RKO (cell line): ENCODE results near the gene SMIM26.
"Not testable (repeated sequence)": the region's sequence is repeated elsewhere in the genome, so short reads cannot be mapped to it uniquely, and the experiment has no call there.

Experiments used
- DNase-seq: peaks from one replicate; pipeline ENCODE4 v3.0.0-alpha.2; 2016; ENCODE audit warnings: low spot score

Gene SMIM26, protein sequence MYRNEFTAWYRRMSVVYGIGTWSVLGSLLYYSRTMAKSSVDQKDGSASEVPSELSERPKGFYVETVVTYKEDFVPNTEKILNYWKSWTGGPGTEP

DNA sequence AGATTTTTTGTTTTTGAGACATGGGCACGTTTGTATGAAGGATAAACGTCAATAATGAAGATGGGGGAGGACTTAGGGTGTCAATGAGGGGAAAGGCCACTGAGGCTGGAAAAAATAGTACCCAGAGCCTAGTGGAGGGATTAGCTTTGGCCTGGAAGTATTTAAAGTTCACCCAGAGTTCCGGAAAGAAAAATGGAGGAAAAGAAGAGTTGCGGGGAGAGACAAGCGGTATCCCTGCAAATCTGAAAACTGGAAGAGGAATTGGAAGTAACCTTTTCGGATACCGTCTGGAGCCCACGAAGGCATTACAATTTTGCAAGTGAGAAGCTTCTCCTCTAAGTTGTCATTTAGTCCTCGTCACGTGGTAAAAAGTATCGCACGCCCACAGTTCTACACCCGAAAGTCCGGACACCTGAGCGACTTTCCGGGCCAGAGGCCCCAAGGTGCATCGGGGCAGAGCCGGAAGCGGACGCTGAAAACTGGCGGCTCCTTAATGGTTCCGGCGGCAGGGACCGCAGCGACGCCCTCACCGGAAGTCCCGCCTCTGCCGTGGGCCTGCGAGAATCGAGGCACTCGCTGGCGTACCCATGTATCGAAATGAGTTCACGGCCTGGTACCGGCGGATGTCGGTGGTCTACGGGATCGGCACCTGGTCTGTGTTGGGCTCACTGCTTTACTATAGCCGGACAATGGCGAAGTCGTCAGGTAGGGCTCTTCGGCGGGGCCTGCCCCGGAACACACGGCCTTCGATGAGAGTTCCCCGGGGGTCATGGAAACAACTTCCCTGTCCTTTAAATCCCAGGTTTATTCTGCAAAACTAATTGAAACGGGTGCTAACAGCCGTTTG, at the start of gene SMIM26:
Gene SMIM26, plus strand, starts transcription at position 541 of the 847 bp plus-strand sequence. Its CDS starts 47 bp downstream, at position 588.
- DNase-seq, result peak; percentile 96

DNA sequence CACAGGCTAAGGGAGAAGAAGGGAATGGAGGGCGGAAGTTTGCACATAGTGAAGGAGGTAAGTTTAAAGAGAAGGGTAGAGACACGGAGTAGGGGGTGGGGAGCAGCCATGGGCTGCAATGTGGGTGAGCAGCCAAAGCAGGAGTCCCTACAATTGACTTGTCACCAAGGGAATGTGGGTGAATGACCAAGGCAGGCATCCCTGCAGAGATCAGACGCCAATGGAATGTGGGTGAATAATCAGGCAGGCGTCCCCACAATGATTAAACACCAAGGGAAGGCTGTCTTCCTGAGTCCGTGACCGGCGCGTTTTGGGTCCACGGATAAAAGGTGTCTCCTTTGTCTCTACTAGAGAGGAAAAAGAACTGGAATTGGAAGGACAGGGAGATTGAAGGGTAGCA, 45.2 kb upstream of the SMIM26 start:
- DNase-seq, result not testable (repeated sequence)

DNA sequence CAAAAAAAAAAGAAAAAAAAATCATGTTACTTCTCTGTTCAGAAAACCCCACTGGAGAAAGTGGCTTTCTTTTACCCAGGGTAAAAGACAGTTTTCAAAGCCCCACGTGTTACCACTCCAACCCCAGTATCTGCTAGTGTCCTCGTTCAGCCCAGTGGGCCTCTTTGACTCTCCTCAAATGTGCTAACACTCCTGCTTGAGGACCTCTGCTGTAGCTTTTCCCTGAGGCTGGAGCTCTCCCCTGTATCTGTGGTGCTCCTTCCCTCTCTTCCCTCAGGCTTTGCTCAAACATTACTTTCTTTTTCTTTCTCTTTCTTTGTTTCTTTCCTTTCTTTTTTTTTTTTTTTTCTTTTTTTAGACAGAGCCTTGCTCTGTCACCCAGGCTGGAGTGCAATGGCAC, 44.2 kb upstream of the SMIM26 start:
- no peak for DNase-seq

DNA sequence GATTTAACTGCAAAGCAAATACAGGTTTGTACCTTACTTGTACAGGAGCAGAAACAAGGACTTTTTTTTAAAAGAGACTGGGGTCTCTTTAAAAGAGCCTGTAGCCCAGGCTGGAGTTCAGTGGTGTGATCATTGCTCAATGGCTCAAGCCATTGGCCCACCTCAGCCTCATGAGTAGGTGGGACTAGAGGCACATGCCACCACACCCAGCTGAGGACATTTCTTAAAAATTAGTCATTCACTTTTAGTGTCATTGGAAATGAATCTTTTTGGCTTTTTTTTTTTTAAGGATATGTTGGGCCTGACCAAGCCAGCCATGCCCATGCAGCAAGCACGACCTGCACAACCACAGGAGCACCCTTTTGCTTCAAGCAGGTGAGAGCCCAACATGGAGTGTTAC, 42.6 kb upstream of the SMIM26 start:
- peak; percentile 54 for DNase-seq

DNA sequence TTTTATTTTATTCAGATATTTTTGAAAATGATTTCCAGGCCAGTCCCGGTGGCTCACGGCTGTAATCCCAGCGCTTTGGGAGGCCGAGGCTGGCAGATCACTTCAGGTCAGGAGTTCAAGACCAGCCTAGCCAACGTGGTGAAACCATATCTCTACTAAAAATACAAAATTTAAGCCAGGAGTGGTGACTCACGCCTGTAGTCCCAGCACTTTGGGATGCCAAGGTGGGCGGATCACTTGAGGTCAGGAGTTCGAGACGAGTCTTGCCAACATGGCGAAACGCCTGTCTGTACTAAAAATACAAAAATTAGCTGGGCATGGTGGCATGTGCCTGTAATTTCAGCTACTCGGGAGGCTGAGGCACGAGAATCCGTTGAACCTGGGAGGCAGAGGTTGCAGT, 40.5 kb upstream of the SMIM26 start:
- DNase-seq, result not testable (repeated sequence)

DNA sequence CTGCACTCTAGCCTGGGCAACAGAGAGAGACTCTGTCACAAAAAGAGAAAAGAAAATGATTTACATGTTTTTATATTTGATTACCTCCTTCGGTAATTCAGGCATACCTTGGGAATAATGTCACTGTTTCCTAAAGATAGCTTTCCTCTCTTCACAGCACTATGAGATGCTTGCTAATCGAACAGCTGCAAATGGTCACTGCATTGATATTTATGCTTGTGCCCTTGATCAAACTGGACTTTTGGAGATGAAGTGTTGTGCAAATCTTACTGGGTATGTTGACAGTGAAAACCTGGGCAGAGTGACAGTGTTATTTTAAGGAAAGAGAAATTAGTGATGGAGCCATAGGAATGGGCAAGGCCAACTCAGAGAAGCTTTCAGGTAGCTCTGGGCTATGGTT, 39.9 kb upstream of the SMIM26 start:
- DNase-seq, result no peak

DNA sequence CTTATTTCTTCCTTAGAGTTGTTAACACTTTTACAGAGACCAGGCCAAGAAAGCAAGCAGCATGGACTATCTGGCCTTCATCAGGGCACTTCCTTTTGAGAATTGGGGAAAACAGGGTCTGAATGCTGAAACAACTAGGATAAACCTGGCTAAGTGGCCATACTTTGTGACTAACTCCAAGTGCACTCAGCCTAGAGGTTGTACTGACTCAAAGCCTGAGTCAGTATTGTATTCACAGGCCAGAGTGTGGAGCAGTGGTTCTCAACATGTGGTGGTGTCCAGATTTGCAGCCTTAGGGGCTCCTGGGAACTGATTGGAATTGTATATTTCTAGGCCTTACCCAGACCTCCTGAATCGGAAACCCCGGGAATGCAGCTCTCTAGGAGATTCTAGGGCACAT, 39.4 kb upstream of the SMIM26 start:
- peak; percentile 85 for DNase-seq

DNA sequence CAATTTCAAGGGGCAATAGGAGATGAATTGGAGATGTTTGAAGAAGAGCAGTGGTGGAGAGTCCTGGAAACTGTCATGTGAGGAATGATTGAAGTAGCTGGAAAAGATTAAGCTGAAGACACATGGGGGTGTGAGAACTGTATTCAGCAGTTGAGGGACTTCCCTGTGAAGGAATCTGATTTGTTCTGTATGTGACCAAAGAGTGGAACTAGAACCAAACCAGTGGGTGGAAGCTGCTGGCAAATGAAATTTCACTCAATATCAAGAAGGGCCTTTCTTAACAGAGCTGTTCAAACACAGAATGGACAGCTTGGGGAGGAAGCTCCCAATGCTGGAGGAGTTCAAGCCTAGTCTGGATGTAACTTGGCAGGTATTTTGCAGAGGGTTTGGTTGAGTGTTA, 38.2 kb upstream of the SMIM26 start:
- no peak for DNase-seq

DNA sequence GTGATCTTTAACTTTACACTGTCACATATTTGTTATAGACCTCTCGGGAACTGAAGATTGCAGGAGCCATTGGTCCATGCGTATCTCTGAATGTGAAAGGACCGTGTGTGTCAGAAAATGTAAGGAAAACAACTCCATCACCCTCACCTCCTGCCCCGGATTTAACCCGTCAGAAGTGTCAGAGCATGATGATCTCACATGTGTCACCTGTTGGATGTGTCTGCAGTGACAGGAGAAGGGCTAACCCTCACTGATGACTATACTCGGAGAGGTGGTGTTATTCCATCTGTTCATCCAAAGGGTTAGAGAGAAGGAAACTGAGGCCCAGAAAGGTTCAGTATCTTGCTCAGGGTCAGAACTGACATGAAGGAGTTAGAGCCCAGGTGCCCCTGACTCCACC, 34.6 kb upstream of the SMIM26 start:
- DNase-seq, result no peak

DNA sequence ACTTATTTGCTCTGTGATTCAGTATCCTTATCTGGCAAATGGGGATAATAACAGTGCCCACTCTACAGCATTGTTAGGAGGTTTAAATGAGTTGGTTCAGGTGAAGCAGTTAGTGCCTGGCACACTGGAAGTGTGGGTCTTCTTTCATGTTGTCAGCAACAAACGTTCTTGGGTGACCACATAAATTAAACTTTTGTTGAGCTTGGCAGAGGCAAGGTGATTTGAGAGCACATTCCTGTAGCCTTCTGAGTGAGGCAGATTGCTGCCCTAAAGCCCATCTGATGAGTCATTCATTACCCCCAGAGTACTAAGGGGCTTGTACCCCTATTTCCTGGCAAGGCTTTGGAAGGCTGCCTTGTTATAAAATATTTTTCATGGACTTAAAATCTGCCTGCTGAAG, 33.7 kb upstream of the SMIM26 start:
- no peak for DNase-seq

DNA sequence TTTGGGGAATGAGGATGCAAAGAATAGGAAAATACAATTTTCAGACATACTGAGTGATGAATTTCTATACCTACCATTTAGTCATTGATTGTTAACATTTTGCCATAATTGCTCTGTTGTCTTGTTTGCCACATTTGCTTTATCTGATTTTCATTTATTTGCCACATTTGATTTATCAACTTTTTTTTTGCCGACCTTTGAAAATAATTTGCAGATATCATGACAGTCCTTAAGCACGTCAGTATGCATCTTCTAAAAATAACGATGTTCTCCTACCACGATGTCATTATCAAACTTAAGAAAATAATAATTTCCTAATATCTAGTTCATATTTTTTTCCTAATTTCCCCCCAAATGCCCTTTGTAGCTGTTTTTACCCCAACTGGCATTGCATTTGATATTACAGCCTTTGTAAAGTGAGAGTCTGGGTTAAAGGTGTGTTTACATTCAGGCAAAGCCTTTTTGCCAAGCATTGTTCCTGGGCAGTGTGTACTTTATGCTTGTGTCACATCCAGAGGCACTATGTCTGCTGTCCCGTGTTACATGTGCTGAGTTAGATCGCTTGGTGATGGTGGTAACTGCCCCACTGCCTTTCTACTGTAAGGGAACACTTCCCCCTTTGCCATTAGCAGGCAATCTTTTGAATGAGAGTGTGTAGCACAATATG, 33.1 kb upstream of the SMIM26 start:
- no peak for DNase-seq

DNA sequence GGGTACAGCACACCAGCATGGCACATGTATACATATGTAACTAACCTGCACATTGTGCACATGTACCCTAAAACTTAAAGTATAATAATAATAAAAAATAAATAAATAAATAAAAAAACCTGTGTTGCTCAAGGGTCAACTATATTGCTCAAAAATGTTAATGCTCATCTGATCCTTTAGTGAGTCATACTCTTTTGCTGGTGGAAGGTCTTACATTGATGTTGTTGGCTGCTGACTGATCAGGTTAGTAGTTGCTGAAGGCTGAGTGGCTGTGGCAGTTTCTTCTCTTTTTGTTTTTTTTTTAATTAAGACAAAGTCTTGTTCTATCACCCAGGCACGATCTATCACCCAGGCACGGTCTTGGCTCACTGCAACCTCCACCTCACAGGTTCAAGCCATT, 29.6 kb upstream of the SMIM26 start:
- DNase-seq, result peak; percentile 50

DNA sequence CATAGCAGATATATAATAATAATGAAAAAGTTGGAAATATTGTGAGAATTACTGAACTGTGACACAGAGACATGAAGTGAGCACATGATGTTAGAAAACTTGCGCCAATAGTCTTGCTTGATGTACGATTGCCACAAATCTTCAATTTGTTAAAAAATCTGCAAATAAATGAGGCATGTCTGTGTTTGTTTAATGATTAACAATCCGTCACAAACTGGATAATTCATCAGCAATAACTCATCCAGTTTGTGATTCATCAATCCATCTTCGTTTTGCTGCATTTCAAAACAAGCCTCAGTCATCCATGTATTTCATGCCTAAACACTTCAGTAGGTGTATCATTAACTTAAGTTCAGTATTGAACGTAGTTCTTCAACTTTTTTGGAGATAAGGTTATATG, 25.5 kb upstream of the SMIM26 start:
- peak; percentile 67 for DNase-seq

DNA sequence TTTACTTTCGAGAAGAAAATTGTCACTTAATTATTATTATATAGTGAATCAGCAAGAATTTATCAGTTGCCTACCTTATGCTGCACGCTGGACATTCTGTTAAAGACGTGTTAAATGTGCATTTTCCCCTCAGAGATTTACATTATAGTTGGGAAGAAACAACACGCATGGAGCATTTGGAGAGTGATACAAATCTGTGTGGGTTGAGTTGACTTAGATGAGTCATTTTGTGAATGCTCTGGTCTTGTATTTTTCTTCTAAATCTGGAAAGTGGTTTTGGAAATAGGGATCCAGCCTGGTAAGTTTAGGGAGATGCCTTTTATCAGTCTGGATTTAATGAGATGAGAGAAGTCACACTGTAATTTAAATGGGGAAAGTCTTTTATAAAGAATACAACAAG, 24.0 kb upstream of the SMIM26 start:
- DNase-seq, result no peak

DNA sequence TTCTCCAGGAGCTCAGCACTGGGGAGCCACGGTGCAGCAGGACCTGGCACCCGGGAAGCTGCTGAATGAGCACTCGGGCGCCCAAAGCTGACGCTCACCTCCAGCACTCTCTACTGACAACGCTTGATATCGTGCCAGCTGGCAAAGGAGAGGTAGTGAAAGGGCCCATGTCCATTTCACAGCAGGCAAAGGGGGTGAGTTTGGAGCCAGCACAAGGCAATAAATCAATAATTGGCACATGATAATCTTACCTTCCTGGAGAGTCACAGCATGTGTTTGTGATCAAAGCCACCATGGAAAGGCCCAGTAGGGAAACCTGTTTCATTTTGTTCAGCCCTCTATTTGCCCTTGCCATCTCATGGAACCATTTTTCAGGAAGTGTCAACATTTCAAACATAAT, 23.3 kb upstream of the SMIM26 start:
- DNase-seq, result no peak

DNA sequence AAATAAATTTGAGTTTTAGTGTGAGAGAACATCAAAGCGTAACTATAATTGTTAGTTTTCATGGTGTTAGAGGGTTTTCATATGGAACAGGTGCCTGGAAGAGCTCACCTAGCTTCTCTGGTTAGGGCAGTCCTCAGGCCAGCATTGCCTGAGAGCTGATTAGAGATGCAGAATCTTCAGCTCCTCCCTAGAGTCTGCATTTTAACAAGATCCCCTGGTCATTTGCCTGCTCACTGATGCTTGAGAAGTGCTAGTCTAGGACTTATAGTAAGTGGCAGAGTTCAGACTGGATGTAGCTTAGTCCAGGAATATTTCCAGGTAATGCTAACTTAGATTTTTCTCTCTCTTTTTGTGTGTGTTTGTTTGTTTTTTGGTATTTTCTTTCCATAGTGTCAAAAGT, 21.7 kb upstream of the SMIM26 start:
- DNase-seq, result no peak

DNA sequence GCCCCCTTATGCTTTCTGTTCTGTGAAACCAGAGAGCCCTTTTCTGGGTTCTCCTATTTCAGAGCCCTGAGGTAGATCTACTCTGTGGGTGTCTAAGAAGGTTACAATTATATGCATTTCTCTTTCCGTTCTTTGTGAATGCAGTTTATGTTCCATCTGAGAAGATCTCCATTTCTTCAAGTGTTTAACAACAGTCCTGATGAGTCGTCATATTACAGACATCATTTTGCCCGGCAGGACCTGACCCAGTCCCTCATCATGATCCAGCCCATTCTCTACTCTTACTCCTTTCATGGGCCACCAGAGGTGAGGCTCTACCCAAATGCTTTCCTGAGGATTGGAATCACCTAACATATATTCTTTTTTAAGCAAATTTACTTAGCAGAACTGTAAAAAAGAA, 18.8 kb upstream of the SMIM26 start:
- no peak for DNase-seq

DNA sequence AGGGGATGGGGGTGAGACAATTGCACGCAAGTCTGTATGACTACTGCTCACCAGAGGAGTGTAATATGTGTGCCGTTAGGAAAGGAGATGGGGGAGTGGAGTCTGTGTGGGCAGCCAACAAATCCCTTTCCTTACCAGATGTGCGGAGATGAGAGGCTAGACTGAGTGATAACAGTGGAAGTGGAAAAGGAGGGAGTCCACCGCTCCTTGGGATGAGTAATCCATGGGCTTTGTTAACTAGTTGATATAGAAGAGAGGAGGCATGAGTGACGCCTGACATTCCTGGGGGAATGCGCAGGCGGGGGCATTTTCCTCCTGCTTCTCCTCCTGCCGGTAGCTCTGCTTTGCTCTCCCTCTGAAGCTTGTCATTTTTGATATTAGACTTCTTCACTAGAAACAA, 13.5 kb upstream of the SMIM26 start:
- DNase-seq, result no peak

DNA sequence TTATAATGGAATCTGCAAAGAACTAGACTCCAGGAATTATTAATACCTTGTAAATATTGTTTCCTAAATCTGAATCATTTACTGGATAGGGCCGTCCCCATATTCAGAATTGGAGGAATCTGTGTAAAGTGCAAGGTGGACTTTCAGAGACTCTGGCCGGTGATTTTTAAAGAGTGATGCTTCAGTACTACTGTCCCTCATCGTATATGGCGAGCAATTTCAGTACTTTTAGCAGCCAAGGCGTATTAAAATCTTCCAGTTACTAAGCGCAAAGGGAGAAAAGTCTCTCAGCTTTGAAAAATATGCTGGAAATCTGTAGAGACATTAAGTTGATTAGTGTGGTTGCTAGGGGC, 483 bp downstream of the SMIM26 start:
- no peak for DNase-seq

DNA sequence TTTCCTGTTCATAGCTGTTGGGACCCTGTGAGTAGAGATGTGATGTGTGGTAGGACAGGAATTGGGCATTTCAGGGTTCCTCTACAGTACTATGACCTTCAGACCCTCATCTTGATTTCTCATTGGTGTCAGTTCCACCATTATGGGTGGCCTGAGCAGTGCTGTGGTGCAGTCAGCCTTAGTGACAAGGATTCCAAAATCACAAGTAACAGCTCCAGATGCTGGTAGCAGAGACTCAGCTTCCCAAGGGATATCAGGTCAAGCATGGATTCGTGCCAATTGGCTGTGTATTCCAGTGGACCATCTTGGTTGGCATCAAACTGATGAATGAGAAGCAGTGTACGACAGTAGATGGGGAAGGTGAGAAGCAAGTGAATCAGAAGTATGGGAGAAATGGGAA, 3.8 kb downstream of the SMIM26 start:
- DNase-seq, result no peak

DNA sequence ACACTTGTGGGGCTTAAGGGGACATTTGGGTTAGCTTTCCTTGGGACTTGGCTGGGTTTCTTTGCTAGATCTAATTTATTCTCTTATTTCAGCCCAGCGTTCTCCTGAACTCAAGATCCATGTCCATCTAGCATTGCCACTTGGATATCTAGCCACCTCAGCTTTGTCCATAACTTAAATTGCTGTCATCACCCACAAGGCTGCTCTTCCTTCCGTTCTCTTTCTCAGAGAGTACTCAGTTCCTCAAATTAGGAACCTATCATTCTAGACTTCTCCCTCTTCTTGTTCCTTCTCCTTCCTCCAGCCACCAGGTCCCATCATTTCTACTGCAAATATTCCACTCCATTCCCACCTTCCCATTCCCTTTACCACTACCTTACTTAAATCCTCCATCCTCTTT, 4.3 kb downstream of the SMIM26 start:
- no peak for DNase-seq

DNA sequence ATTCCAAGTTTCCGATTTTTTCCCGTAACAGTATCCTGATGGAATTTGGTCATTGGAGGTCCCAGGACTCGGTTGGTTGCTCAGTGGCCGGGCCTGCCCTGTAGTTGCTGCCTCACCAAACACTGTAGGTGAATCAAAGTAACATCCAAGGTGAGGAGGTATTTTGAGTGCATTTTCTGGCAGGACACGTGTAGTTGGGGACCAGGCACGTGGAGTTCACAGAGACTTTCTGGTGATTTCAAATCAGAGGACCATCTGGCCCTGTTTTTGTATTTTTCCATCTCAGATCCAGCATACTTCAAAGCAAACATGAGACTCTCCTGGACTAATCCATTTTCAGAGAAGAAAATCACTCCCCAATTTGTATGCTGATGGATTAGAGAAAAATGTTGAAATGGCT, 10.7 kb downstream of the SMIM26 start:
- no peak for DNase-seq

DNA sequence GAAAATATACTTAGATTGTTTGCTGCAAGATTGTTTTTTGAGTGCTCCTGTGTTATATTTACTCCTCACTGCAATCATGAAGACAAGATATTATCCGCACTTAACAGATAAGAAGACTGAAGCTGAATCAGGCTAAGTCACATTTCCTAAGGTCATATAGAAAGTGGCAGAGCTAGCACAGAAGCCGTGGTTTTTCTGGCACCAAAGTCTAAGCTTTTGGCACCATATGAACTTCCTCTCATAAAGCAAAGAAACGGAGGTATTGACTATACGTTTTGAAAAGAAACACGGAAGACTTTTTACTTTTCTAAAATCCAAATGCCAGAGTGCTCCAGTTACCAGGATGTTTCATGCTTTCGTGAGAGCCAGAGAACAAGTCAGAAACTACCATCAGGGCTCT, 11.3 kb downstream of the SMIM26 start:
- no peak for DNase-seq

DNA sequence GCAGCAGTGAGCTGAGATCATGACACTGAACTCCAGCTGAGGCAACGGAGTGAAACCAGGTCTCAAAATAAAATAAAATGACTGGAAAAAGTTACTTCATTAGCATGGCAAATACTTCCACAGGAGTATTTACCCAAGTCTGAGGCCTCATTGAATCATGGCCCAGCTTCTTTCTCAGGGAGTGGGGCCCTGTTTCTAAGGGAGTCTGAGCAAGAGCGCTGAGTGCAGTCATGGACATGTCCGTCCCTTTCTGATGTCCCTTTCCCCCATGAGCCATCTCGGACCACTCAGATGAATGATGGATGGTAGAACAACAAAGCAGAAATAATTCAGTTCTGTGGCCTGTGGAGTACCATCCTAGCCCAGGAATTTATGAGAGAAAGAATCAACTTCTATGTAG, 12.8 kb downstream of the SMIM26 start:
- DNase-seq, result no peak
